SK-N-SH treated with all-trans-retinoic acid at 6 μM for 48 hours (cell line): ENCODE measurements around the gene ZNF146.
A peak's percentile ranks its signal among the peaks of the same experiment; 100 is the strongest.
"Not testable (repeated sequence)": the region's sequence is repeated elsewhere in the genome, so short reads cannot be mapped to it uniquely, and the experiment has no call there.

ENCODE experiments used
- ATAC-seq: fragments of 200-7000 bp; cut with Tn5 transposase; 3 replicates; pipeline ENCODE4 v1.9.1; 2020; ENCODE audit warnings: mild to moderate bottlenecking, moderate library complexity
- ARNTL ChIP-seq: fragments of 450-650 bp; formaldehyde crosslinking; IDR thresholded peaks from 2 replicates; pipeline ENCODE4 v1.5.0; 2020; ENCODE audit warnings: low read depth, mild to moderate bottlenecking, moderate library complexity, borderline replicate concordance
- ESRRG ChIP-seq: fragments of 250-450 bp; sonication (Bioruptor Pico); IDR thresholded peaks from 2 replicates; pipeline ENCODE4 v1.6.1; 2021; ENCODE audit warnings: mild to moderate bottlenecking
- GLIS3 ChIP-seq: fragments of 250-450 bp; sonication (Bioruptor Pico); IDR thresholded peaks from 2 replicates; pipeline ENCODE4 v1.5.0; 2020; ENCODE audit warnings: mild to moderate bottlenecking, moderate library complexity
- ISL1 ChIP-seq: fragments of 250-450 bp; sonication (Bioruptor Pico); IDR thresholded peaks from 2 replicates; pipeline ENCODE4 v2.1.2; 2022; ENCODE audit warnings: mild to moderate bottlenecking, moderate library complexity
- OSR1 ChIP-seq: fragments of 250-450 bp; sonication (Bioruptor Pico); IDR thresholded peaks from 2 replicates; pipeline ENCODE4 v1.8.0; 2022; ENCODE audit warnings: moderate library complexity, mild to moderate bottlenecking, inconsistent platforms
- PPARA ChIP-seq: fragments of 250-450 bp; sonication (Bioruptor Pico); IDR thresholded peaks from 2 replicates; pipeline ENCODE4 v1.5.0; 2020; ENCODE audit warnings: mild to moderate bottlenecking, borderline replicate concordance
- RARB ChIP-seq: fragments of 250-450 bp; sonication (Bioruptor Pico); IDR thresholded peaks from 2 replicates; pipeline ENCODE4 v1.8.0; 2021; ENCODE audit warnings: mild to moderate bottlenecking, moderate library complexity
- TCF4 ChIP-seq: fragments of 250-450 bp; sonication (Bioruptor Pico); IDR thresholded peaks from 2 replicates; pipeline ENCODE4 v1.8.0; 2021; ENCODE audit warnings: mild to moderate bottlenecking, moderate library complexity, borderline replicate concordance
- TOX ChIP-seq: fragments of 250-450 bp; sonication (Bioruptor Pico); IDR thresholded peaks from 2 replicates; pipeline ENCODE4 v1.8.0; 2021; ENCODE audit warnings: mild to moderate bottlenecking, moderate library complexity, borderline replicate concordance
- ZFP30 ChIP-seq: fragments of 450-650 bp; formaldehyde crosslinking; IDR thresholded peaks from 2 replicates; pipeline ENCODE4 v1.5.0; 2022; ENCODE audit warnings: mild to moderate bottlenecking, moderate library complexity
- ZNF565 ChIP-seq: fragments of 450-650 bp; formaldehyde crosslinking; conservative IDR thresholded peaks from 2 replicates; pipeline ENCODE4 v1.5.0; 2020; ENCODE audit warnings: low read depth, mild to moderate bottlenecking, moderate library complexity
- ZNF70 ChIP-seq: fragments of 450-650 bp; formaldehyde crosslinking; IDR thresholded peaks from 2 replicates; pipeline ENCODE4 v1.5.0; 2020; ENCODE audit warnings: mild to moderate bottlenecking, moderate library complexity
- ZNF8 ChIP-seq: fragments of 450-650 bp; formaldehyde crosslinking; IDR thresholded peaks from 2 replicates; pipeline ENCODE4 v1.5.0; 2020; ENCODE audit warnings: mild to moderate bottlenecking, moderate library complexity
- TF ChIP-seq, protein P1 (sequence below): fragments of 250-450 bp; sonication (Bioruptor Pico); IDR thresholded peaks from 2 replicates; pipeline ENCODE4 v1.5.0; 2020; ENCODE audit warnings: mild to moderate bottlenecking, moderate library complexity
- TF ChIP-seq, protein P2 (sequence below): fragments of 250-450 bp; sonication (Bioruptor Pico); IDR thresholded peaks from 2 replicates; pipeline ENCODE4 v1.8.0; 2021; ENCODE audit warnings: low read depth, mild to moderate bottlenecking, moderate library complexity, borderline replicate concordance
- TF ChIP-seq, protein P3 (sequence below): fragments of 250-450 bp; sonication (Bioruptor Pico); IDR thresholded peaks from 2 replicates; pipeline ENCODE4 v1.8.0; 2020; ENCODE audit warnings: mild to moderate bottlenecking, moderate library complexity, borderline replicate concordance

Gene ZNF146

DNA sequence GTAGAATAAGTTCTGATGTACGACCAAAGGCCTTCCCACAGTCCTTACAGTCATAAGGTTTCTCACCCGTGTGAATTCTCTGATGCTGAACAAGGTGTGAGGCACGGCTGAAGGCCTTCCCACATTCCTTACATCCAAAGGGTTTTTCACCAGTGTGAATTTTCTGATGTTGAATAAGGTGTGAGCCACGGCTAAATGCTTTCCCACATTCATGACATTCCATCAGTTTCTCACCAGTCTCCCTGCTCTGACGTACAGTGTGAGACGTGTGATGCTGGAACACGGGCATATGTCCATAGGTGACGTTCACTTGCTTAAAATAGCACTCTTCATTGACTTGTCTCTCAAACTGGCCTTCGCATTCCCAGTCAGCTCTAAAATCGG lies 31.7 kb upstream of the ZNF146 start:
- no peak for ATAC-seq
- TF ChIP-seq ZNF565 (CRISPR knock-in tag) (no peak), RARB (no peak), TOX (no peak), ZFP30 (no peak)
- TF ChIP-seq, protein P1, sequence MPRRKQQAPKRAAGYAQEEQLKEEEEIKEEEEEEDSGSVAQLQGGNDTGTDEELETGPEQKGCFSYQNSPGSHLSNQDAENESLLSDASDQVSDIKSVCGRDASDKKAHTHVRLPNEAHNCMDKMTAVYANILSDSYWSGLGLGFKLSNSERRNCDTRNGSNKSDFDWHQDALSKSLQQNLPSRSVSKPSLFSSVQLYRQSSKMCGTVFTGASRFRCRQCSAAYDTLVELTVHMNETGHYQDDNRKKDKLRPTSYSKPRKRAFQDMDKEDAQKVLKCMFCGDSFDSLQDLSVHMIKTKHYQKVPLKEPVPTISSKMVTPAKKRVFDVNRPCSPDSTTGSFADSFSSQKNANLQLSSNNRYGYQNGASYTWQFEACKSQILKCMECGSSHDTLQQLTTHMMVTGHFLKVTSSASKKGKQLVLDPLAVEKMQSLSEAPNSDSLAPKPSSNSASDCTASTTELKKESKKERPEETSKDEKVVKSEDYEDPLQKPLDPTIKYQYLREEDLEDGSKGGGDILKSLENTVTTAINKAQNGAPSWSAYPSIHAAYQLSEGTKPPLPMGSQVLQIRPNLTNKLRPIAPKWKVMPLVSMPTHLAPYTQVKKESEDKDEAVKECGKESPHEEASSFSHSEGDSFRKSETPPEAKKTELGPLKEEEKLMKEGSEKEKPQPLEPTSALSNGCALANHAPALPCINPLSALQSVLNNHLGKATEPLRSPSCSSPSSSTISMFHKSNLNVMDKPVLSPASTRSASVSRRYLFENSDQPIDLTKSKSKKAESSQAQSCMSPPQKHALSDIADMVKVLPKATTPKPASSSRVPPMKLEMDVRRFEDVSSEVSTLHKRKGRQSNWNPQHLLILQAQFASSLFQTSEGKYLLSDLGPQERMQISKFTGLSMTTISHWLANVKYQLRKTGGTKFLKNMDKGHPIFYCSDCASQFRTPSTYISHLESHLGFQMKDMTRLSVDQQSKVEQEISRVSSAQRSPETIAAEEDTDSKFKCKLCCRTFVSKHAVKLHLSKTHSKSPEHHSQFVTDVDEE (CRISPR knock-in tag), result no peak
- TF ChIP-seq, protein P2, sequence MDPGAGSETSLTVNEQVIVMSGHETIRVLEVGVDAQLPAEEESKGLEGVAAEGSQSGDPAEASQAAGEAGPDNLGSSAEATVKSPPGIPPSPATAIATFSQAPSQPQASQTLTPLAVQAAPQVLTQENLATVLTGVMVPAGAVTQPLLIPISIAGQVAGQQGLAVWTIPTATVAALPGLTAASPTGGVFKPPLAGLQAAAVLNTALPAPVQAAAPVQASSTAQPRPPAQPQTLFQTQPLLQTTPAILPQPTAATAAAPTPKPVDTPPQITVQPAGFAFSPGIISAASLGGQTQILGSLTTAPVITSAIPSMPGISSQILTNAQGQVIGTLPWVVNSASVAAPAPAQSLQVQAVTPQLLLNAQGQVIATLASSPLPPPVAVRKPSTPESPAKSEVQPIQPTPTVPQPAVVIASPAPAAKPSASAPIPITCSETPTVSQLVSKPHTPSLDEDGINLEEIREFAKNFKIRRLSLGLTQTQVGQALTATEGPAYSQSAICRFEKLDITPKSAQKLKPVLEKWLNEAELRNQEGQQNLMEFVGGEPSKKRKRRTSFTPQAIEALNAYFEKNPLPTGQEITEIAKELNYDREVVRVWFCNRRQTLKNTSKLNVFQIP (CRISPR knock-in tag), result no peak
- TF ChIP-seq, protein P3, sequence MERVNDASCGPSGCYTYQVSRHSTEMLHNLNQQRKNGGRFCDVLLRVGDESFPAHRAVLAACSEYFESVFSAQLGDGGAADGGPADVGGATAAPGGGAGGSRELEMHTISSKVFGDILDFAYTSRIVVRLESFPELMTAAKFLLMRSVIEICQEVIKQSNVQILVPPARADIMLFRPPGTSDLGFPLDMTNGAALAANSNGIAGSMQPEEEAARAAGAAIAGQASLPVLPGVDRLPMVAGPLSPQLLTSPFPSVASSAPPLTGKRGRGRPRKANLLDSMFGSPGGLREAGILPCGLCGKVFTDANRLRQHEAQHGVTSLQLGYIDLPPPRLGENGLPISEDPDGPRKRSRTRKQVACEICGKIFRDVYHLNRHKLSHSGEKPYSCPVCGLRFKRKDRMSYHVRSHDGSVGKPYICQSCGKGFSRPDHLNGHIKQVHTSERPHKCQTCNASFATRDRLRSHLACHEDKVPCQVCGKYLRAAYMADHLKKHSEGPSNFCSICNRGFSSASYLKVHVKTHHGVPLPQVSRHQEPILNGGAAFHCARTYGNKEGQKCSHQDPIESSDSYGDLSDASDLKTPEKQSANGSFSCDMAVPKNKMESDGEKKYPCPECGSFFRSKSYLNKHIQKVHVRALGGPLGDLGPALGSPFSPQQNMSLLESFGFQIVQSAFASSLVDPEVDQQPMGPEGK (CRISPR knock-in tag), result no peak

DNA sequence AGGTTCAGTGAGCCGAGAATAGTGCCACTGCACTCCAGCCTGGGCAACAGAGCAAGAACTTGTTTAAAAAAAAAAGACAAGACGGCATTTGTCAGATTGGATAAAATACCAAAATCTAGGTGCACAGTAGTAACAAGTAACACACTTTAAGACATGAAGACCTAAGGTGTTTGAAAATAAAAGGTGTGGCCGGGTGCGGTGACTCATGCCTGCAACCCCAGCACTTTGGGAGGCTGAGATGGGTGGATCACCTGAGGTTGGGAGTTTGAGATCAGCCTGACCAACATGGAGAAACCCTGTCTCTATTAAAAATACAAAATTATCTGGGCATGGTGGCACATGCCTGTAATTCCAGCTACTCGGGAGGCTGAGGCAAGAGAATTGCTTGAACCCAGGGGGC lies 28.2 kb upstream of the ZNF146 start:
- not testable (repeated sequence) for ATAC-seq

DNA sequence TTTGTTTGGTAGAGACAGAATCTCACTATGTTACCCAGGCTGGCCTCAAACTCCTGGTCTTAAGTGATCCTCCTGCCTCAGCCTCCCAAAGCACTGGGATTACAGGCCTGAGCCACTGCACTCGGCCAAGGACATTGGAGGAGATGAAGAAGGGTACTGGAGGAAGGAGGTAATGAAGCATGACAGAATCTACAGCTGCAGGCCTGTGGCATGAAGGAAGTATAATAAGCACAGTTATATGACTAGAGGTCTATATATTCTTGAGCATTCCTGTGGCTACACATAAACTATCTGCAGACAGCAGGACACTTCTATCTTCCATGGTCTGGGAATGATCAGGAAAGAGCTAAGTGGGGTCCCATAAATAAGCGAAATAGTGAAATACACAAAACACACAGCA lies 18.7 kb upstream of the ZNF146 start:
- TF ChIP-seq GLIS3, result no peak
- TF ChIP-seq TCF4, result no peak
- no peak for TF ChIP-seq ZNF8 (CRISPR knock-in tag)
- TF ChIP-seq ESRRG (CRISPR knock-in tag), result no peak
- TF ChIP-seq RARB, result no peak
- TF ChIP-seq ARNTL (CRISPR knock-in tag), result no peak
- no peak for TF ChIP-seq ISL1 (CRISPR knock-in tag)
- TF ChIP-seq, protein P2 (CRISPR knock-in tag), result no peak
- TF ChIP-seq, protein P1 (CRISPR knock-in tag), result no peak
- no peak for TF ChIP-seq ZNF565 (CRISPR knock-in tag)
- no peak for ATAC-seq

DNA sequence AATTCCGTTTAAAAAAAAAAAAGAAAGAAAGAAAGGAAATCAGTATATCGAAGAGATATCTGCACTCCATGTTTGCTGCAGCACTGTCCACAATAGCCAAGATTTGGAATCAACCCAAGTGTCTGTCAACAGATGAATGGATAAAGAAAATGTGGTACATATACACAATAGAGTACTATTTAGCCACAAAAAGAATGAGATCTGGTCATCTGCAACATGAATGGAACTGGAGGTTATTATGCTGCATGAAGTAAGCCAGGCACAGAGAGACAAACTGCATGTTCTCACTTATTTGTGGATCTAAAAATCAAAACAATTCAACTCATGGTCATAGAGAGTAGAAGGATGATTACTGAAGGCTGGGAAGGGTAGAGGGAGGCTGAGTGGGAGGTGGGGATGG lies 16.8 kb upstream of the ZNF146 start:
- no peak for ATAC-seq
- TF ChIP-seq ZNF8 (CRISPR knock-in tag) (peak; percentile 48; the same call in 1 of the 2 replicates), OSR1 (no peak), ZNF70 (peak; percentile 39; the same call in 1 of the 2 replicates)

DNA sequence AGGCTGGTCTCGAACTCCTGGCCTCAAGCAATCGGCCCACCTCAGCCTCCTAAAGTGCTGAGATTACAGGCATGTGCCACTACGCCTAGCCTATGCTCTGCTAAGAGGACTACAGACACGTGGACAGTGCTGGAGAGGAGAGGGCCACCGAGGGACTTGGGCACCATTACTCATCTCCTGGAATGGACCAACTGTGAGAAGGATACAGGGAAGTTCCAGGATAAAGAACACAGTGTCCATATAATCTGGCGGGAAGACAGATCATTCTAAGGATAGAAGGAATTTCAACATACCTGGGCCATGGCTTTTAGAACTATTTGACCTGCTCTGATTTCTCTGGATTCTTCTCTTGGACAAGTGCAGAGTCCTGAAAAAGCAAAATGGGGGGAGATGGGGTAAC lies 13.2 kb upstream of the ZNF146 start:
- TF ChIP-seq PPARA (CRISPR knock-in tag) (no peak), TCF4 (no peak)
- ATAC-seq, result no peak
